Activated CD8-positive, alpha-beta memory T cell treated with anti-CD3 and anti-CD28 coated beads for 48 hours (primary cell): ENCODE data around the gene LRRC43.

ENCODE experiments used
- DNase-seq, 3 experiments: peaks; one replicate each; pipeline ENCODE4 v3.0.0-alpha.2; 2020; ENCODE audit warnings: low read depth in 2 of 3, low spot score in 2 of 3

The LRRC43 gene

GRCh38 chr12:122182887-122183587, at the start of gene LRRC43:
Gene LRRC43 (plus strand): TSS chr12:122183123. CDS start chr12:122183145, 22 bp downstream.
- DNase-seq = no peak

DNA sequence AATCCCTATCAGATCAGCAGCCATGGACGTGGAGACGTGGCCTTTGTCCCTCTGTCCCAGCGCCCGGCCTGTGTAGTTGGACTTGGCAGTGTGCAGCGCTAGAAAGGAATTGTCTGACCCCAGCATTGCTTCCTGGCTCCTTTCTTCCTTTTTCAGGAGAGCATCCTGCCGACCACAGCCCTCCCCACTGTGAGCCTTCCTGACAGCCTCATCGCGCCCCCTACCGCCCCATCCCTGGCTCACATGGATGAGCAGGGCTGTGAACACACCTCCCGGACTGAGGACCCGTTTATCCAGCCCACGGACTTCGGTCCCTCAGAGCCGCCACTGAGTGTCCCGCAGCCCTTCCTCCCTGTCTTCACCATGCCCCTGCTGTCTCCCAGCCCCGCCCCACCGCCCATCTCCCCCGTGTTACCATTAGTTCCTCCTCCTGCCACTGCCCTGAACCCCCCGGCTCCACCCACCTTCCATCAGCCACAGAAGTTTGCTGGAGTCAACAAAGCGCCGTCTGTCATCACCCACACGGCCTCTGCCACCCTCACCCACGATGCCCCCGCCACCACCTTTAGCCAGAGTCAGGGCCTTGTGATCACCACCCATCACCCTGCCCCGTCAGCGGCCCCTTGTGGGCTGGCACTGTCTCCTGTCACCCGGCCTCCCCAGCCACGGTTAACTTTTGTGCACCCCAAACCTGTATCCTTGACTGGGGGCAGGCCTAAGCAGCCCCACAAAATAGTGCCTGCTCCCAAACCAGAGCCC, 49.6 kb upstream of the LRRC43 start:
- no peak for DNase-seq

DNA sequence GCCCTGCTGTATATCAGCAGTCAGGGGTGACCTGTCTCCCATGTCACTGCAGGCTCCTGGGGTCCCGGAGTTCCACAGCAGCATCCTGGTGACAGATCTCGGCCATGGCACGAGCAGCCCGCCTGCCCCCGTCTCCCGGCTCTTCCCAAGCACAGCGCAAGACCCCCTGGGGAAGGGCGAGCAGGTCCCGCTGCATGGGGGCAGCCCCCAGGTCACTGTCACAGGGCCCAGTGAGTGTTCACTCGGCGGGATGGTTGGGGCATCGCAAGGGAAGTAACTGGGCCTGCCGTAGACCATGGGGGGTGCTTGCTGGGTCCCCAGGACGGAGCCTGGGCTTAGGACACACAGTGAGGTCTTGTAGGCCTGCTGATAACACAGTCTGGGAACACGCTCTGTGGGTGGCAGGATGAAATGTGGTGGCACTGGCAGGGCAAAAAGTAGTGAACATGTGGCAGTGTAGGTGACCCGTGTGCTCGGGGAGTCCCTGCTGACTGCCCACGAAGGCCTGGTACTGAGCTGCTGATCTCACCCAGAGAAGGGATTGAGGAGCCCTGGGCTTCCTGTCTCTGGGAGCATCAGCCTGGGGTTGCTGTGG, 47.4 kb upstream of the LRRC43 start:
- no peak for DNase-seq

DNA sequence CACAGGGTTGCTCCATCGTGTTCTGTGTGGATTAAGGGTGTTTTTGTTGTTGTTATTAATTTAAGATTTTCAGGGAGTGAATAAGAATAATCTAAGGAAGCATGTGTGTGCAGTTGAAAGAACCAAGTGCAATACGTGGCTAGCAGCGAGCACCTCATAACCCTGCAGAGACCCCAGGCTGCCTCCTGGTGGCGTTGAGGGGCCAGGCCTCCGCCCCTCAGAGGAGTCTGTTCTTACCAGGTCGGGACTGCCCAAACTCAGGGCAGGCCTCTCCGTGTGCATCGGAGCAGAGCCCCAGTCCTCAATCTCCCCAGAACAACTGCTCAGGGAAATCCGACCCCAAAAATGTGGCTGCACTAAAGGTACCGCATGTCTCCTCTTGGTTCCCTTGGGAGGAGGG, 45.7 kb upstream of the LRRC43 start:
- DNase-seq = no peak

- DNase-seq = no peak
Observed at GRCh38 chr12:122137681-122138080, 45.2 kb upstream of the LRRC43 start.

DNA sequence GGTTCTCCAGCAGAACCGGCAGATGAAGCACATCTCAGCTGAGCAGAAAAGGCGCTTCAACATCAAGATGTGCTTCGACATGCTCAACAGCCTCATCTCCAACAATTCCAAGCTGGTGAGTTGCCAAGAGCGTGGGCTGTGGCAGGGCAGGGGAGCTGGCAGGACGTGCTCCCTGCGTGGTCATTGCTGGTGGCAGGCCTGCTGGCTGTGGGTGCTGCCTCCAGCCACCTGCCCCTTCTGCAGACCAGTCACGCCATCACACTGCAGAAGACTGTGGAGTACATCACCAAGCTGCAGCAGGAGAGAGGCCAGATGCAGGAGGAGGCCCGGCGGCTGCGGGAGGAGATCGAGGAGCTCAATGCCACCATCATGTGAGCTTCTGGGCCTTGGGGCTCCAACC, 44.7 kb upstream of the LRRC43 start:
- no peak for DNase-seq

- DNase-seq = no peak
Observed at GRCh38 chr12:122138616-122139015, 44.3 kb upstream of the LRRC43 start.

DNA sequence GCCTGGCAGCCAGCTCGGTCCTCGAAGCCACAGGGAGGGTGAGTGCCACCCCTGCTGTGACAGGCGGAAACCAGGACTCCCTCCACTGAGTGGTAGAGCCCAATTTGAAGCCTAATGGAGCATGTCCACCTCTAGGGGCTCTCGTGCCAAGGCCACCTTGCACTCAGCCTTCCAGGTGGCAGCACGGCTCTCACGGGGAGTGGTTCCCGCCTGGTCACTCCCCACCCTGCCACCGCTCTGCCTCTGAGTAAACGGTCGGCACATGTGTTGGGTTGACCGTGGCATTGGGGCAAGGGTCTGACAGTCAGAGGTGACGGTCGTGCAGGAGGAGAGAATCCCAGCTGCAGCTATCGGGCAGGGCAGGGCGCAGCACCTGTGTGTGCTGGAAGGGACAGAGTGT, 43.7 kb upstream of the LRRC43 start:
- no peak for DNase-seq

GRCh38 chr12:122139941-122140340, 43.0 kb upstream of the LRRC43 start:
- no peak for DNase-seq

DNA sequence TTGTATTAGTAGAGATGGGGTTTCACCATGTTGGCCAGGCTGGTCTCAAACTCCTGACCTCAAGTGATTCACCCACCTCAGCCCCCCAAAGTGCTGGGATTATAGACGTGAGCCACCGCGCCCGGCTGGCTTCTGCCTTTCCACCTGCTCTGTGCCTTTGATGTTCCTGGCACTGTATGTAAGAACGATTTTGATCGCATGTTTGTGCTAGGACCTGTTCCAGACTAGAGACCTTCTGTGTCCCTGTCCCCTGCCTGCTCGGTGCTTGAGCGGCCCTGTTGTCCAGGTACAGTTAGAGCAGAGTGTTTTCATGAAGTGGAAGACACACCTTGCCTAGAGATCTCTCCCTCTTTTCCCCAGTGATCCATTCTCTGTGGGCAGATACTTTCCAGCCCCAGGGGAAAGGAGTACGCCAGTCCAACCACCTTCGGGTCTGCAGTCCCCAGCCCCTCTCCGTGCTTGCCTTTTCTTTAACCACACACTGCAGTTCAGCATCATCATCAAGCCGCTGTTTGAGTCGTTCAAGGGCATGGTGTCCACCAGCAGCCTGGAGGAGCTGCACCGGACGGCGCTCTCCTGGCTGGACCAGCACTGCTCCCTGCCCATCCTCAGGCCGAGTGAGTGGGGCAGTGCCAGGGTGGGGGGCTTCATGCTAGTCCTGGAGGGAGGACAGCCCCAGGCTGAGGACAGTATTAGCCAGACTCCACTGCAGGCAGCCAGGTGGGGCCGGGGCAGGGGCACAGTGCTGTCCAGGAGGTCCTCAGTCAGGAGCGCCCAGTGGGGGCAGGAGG, 42.3 kb upstream of the LRRC43 start:
- DNase-seq = no peak

DNA sequence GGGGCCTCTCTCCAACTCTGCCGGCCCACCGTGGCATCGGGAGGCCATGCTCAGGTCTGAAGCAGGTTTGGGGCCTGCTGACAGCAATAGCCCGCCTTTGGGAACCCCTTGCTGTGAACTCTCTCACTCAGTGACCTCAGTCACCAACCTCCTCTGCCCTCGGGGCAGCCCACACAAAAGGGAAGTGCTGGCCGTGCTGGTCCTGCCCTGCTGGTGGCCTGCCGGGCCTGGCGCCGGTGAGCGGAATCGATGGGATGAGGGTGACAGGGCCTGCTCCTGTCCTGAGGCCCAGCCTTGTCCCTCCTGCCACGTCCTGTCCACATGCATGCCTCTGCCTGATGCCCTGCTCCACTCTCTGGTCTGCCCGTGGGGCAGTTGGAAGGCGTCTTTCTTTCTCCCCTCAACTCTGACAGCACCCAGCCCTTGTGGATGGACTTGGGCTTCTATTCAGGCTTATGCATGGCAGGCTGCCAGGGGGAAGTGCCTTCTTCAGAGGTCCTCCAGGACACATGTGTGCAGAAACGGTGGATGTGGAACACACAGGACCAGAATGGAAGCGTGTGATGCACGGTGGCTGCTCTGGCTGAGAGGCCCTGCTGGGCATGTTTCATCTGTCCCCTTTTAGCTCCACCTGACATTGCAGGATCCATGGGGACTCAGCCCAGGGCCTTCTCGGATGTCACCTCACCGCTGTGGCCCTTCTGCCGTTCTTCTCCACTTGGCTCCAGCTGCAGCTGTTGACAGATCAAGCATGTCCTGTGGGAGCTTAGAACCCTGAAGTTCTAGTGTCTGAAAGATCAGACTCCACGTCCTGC, 40.8 kb upstream of the LRRC43 start:
- no peak for DNase-seq

DNA sequence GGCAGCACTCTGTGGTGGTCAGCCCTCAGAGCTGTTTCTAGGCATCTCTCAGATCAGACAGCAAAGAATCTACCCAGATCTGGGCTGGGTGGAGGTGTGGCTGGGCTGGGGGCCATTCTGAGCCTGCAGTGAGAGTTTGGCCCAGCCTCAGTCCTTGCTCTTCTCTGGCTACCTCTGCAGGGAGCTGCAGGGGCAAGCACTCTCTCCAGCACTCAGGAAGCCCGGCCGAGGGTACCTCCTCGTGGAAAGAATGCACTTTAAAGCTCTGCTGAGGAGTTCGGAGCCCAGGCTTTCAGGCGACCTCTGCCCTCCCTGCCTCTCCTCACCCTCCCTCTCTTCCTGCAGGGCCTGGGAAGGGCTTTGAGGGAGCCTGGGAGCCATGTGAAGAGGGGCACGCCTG, 40.1 kb upstream of the LRRC43 start:
- DNase-seq = no peak

GRCh38 chr12:122144885-122145284, 38.0 kb upstream of the LRRC43 start:
- DNase-seq = no peak

- no peak for DNase-seq
Observed at GRCh38 chr12:122145505-122146330, 37.2 kb upstream of the LRRC43 start.

DNA sequence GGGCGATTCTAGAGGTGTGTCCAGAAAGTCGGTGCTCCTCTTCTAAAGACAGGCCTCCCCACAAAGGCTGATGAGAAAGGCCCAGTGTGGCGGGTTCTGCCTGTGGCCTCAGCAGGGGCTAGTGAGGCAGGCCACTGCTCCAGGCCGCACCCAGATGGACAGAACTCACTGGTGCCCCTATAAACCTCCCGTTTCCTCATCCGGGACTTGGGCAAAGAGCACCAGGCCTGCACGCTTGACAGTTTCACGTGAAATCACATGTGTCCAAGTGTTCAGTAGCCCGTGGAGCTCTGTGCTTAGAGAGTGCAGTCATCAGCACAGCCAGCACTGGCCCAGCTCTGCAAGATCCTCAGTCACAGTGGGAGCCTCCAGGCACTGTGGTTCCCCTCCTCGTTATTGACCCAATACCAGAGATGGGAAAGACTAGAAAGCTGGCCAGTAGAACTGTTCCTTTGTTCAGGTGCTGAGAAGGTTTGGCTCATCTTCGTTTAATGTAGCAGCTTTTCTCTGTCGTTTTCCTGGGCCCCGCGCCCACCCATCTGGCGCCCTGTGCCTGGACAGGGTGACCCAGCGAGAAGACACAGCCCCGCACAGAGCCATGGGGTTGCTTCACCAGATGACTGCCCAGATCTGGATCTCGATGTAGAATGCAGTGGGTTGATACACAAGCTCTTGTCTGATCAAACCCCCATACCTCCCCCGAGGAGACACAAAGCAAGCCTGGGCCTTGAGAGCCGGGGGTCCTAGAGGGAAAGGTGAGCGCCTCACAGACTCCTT, 35.2 kb upstream of the LRRC43 start:
- no peak for DNase-seq

DNA sequence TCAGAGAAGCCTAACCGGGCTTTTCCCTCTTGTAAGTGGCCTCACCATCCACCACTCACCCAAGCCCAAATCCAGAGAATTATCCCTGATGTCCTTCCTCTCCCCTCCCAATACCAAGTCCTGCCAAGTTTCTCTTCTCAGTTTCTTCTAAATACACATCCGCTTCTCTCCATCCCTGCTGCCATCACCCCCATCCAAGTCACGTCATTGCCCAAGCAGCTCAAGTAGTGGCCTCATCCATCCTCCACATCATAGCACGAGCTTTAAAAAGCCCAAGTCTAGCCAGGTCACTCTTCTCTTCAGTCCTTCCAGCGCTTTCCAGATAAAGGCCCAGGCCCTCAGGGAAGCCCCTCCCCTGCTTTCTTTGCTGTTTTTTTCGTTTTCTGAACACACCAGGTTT, 34.3 kb upstream of the LRRC43 start:
- no peak for DNase-seq

- no peak for DNase-seq
Observed at GRCh38 chr12:122150127-122150681, 32.7 kb upstream of the LRRC43 start.

DNA sequence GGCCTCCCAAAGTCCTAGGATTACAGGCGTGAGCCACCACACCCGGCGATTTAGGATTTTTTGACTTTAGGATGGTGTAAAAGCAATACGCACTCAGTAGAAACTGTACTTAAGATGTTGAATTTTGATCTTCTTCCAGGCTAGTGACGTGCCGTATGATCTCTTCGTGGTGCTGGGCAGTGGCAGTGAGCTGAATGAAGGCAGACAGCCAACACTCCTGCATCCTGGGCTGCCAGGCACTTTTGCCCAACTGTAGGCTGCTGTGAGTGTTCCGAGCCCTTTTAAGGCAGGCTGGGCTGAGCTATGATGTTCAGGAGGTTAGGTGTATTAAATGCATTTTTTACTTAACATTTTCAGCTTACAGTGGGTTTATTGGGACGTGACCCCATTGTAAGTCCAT, 30.2 kb upstream of the LRRC43 start:
- no peak for DNase-seq

DNA sequence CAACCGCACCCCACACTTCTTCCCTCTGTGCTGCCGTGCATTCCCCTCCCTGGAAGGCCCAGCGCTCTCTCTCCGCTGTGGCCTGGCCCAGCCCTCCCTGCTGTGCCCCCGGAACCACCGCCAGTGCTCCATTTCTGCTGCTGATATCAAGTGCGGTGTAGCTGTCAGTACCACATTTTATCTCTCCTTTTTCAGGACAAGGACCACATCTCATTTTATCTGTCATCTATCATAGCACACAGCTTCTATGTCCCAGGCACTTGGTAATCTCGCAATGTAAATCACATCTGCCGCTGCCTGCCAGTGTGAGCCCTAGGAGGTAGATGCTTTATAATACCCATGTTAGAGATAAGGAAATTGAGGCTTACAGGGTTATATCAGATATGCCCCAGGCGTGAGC, 27.2 kb upstream of the LRRC43 start:
- DNase-seq = no peak
